Tibial nerve (tissue), 4 donors: ENCODE measurements around the gene ARHGAP6. TPM values are rescaled to one million over a fixed set of nuclear protein-coding genes. Genes with fewer than 3 reads are reported as not detected.

Experiments
- DNase-seq, 2 donors: peaks; one replicate each; pipeline ENCODE4 v3.0.0-alpha.2; 2019; ENCODE audit warnings: low spot score in 2 of 2
- H3K27ac ChIP-seq, 4 donors: fragments of 200-600 bp; sonication (generic) in 3 of 4; one replicate each; pipeline ENCODE4 v1.5.1; 2017 to 2019; ENCODE audit warnings: mild to moderate bottlenecking in 1 of 4
- H3K27me3 ChIP-seq, 2 donors: fragments of 200-600 bp; sonication (generic) in 1 of 2; one replicate each; pipeline versions ENCODE4 v1.5.1 to v1.6.0; 2017 to 2019
- H3K36me3 ChIP-seq, 3 donors: fragments of 200-600 bp; sonication (generic); one replicate each; pipeline ENCODE4 v1.5.1; 2018 to 2019
- H3K4me1 ChIP-seq, 4 donors: fragments of 200-600 bp; sonication (generic) in 3 of 4; one replicate each; pipeline ENCODE4 v1.5.1; 2017 to 2019
- H3K4me3 ChIP-seq, 4 donors: fragments of 200-600 bp; sonication (generic) in 3 of 4; one replicate each; pipeline ENCODE4 v1.5.1; 2017 to 2019; ENCODE audit warnings: mild to moderate bottlenecking in 1 of 4, moderate library complexity in 1 of 4
- H3K9me3 ChIP-seq, 4 donors: fragments of 200-600 bp; sonication (generic) in 3 of 4; one replicate each; pipeline ENCODE4 v1.5.1; 2017 to 2019
- CTCF ChIP-seq, 5 experiments: fragments of 200-600 bp in 3 of 5; fragments of 450-650 bp in 2 of 5; sonication (generic) in 3 of 5; IDR thresholded peaks; one replicate each; pipeline ENCODE4 v1.5.1; 2016 to 2019; ENCODE audit warnings: antibody characterized with exemption in 5 of 5, mild to moderate bottlenecking in 3 of 5, moderate library complexity in 2 of 5
- EP300 ChIP-seq, 2 donors: sonication (generic); formaldehyde crosslinking; IDR thresholded peaks; one replicate each; pipeline ENCODE4 v1.6.1; 2017; ENCODE audit warnings: antibody characterized with exemption in 2 of 2, mild to moderate bottlenecking in 1 of 2
- POLR2A ChIP-seq, 2 donors: fragments of 450-650 bp; IDR thresholded peaks; one replicate each; pipeline ENCODE4 v1.6.1; 2017; ENCODE audit warnings: antibody characterized with exemption in 2 of 2, mild to moderate bottlenecking in 2 of 2, moderate library complexity in 2 of 2
- WGBS, 2 donors: methylation state at CpG; one replicate each; pipeline ENCODE4 v1.1.5; 2018; 5-methylcytosine and 5-hydroxymethylcytosine counted together
- total RNA-seq, 4 donors: library from RNA; depleted of rRNA; stranded (reverse); fragments of >200 nt; gene quantifications; one replicate each; pipeline ENCODE4 v1.1.0, GENCODE V29; 2016

Gene ARHGAP6
- total RNA-seq, 4 donors from 2014 or later = 16.0 to 51.9 (median 39.3) TPM

DNA sequence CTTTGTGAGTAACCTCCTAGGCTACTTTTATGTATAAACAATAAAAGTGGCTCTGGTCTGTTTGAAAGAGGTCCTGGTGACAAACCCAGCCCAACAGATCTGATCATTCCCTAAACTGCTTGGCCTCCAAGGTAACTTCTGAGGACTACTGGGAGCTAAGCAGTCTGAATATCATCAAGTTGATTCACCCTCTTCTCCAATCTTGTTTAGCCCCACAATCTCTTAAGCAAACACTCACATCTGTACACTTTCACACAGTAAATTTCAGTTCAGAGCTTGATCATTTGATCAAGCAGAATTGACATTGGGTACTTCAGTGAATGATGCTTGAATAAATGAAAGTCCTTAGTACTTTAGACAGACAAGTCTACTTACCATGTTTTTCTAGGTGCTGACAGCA, 479.9 kb downstream of the ARHGAP6 start:
- no peak overlapping the region for H3K4me3 ChIP-seq
- DNase-seq = no peak
- no peaks in the 10 kb centered on the region for H3K27me3 ChIP-seq
- no peak for TF ChIP-seq CTCF (IDR thresholded peaks at IDR 0.05)
- no peak for TF ChIP-seq EP300 (IDR thresholded peaks at IDR 0.05)
- TF ChIP-seq POLR2A (IDR thresholded peaks at IDR 0.05) = no peak
- peaks cover 0 to 7% (median 0%) of the 10 kb centered on the region in 3 donors for H3K36me3 ChIP-seq
- no peak overlapping the region for H3K27ac ChIP-seq
- no peaks in the 10 kb centered on the region for H3K9me3 ChIP-seq
- H3K4me1 ChIP-seq = no peaks in the 10 kb centered on the region

- Histone ChIP-seq H3K27ac (no peak overlapping the region), H3K4me3 (no peak overlapping the region), H3K4me1 (no peaks in the 10 kb centered on the region), H3K9me3 (no peaks in the 10 kb centered on the region), H3K27me3 (no peaks in the 10 kb centered on the region), H3K36me3 (no peaks in the 10 kb centered on the region)
- WGBS, 2 donors = 50 to 57% methylated on average over 5 of the region's 5 CpGs
- no peak for DNase-seq
- no peak for TF ChIP-seq POLR2A (IDR thresholded peaks at IDR 0.05)
- no peak for TF ChIP-seq EP300 (IDR thresholded peaks at IDR 0.05)
- no peak for TF ChIP-seq CTCF (IDR thresholded peaks at IDR 0.05)
These were observed 485.1 kb downstream of the ARHGAP6 start for GRCh38 chrX:11180571-11180970.

DNA sequence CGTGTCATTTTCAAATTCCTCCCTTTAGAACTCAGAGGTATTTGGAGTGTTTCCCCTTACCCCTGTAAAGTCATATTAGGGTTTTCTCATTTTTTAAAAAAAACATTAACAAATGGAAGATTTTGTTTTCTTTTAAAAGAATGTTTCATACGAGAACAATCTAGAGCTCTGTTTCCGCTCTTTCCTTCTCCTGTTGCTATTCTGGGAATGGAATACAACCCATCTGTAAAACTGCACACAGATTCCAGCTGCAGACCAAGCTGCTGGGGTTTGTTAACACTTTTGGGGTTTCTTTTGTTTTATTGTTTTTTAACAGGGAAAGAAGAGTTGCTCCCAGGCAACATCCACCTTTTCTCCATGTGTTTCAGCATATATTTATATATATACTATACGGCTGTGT, 493.3 kb downstream of the ARHGAP6 start:
- no peak for TF ChIP-seq CTCF (IDR thresholded peaks at IDR 0.05)
- no peak for TF ChIP-seq POLR2A (IDR thresholded peaks at IDR 0.05)
- no peak for TF ChIP-seq EP300 (IDR thresholded peaks at IDR 0.05)
- 49 to 67% methylated on average over 4 of the region's 4 CpGs for WGBS, 2 donors
- Histone ChIP-seq H3K27me3 (peaks cover 0 to 3% of the 10 kb centered on the region in 2 donors), H3K9me3 (no peaks in the 10 kb centered on the region), H3K4me1 (no peaks in the 10 kb centered on the region), H3K4me3 (no peak overlapping the region), H3K27ac (no peak overlapping the region), H3K36me3 (no peaks in the 10 kb centered on the region)
- DNase-seq = no peak

- DNase-seq = no peak
- no peak overlapping the region for H3K4me3 ChIP-seq
- no peaks in the 10 kb centered on the region for H3K4me1 ChIP-seq
- WGBS, 2 donors = 67 to 71% methylated on average over 4 of the region's 4 CpGs
- H3K27ac ChIP-seq = no peak overlapping the region
- no peaks in the 10 kb centered on the region for H3K9me3 ChIP-seq
- no peak for TF ChIP-seq EP300 (IDR thresholded peaks at IDR 0.05)
- TF ChIP-seq CTCF (IDR thresholded peaks at IDR 0.05) = no peak
- TF ChIP-seq POLR2A (IDR thresholded peaks at IDR 0.05) = no peak
- H3K27me3 ChIP-seq = peaks cover 0 to 3% of the 10 kb centered on the region in 2 donors
- H3K36me3 ChIP-seq = no peaks in the 10 kb centered on the region
These were observed 493.8 kb downstream of the ARHGAP6 start for GRCh38 chrX:11171956-11172355.

DNA sequence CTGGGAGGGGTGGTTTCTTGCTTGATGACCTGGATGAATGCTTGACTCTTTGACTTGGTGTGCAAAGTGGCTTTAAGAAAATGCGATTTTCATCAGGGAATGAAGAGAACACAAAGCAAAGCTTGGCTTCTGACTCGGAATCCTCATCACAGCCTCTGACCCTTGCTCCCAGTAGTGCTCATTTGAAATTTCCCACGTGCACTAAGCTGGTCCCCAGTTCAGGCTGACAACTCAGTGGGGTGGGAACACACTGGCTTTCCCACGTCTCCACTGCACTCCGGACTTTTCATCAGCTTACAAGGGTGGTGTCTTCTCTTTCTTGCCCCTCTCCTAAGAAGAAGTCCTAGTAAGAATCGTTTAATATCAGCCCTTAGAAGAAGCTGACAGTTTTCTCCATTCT, 501.3 kb downstream of the ARHGAP6 start:
- Histone ChIP-seq H3K4me1 (no peaks in the 10 kb centered on the region), H3K9me3 (no peaks in the 10 kb centered on the region), H3K27ac (no peak overlapping the region), H3K4me3 (no peak overlapping the region), H3K36me3 (no peaks in the 10 kb centered on the region), H3K27me3 (no peaks in the 10 kb centered on the region)
- no peak for DNase-seq
- 43 to 50% methylated on average over 6 of the region's 6 CpGs for WGBS, 2 donors
- TF ChIP-seq POLR2A (IDR thresholded peaks at IDR 0.05) (no peak), CTCF (IDR thresholded peaks at IDR 0.05) (no peak), EP300 (IDR thresholded peaks at IDR 0.05) (no peak)
